Stimulated activated CD4-positive, alpha-beta T cell treated with anti-CD3 and anti-CD28 coated beads, Interleukin-15, amount 100 ng/mL, for 24 hours (primary cell): ENCODE measurements around the gene TSHZ2.
"Not testable (repeated sequence)": the region's sequence is repeated elsewhere in the genome, so short reads cannot be mapped to it uniquely, and the experiment has no call there.

Experiments
- DNase-seq: peaks from one replicate; pipeline ENCODE4 v3.0.0-alpha.2; 2020

TSHZ2 gene

GRCh38 chr20:53438368-53438767 lies 466.2 kb downstream of the TSHZ2 start:
- no peak for DNase-seq

- DNase-seq = no peak
Measured at GRCh38 chr20:53439046-53439445, 466.9 kb downstream of the TSHZ2 start.

- DNase-seq = no peak
Measured at GRCh38 chr20:53439616-53440015, 467.5 kb downstream of the TSHZ2 start.

- DNase-seq = no peak
Measured at GRCh38 chr20:53444401-53445149, 472.4 kb downstream of the TSHZ2 start.

GRCh38 chr20:53445321-53445731 lies 473.2 kb downstream of the TSHZ2 start:
- DNase-seq = no peak

GRCh38 chr20:53445932-53446331 lies 473.8 kb downstream of the TSHZ2 start:
- no peak for DNase-seq

- no peak for DNase-seq
Measured at GRCh38 chr20:53447316-53447715, 475.2 kb downstream of the TSHZ2 start.

- DNase-seq = no peak
Measured at GRCh38 chr20:53448426-53448825, 476.3 kb downstream of the TSHZ2 start.

GRCh38 chr20:53448875-53449274 lies 476.7 kb downstream of the TSHZ2 start:
- no peak for DNase-seq

- DNase-seq = no peak
Measured at GRCh38 chr20:53453076-53453475, 480.9 kb downstream of the TSHZ2 start.

GRCh38 chr20:53454675-53455276 lies 482.6 kb downstream of the TSHZ2 start:
- DNase-seq = no peak

- no peak for DNase-seq
Measured at GRCh38 chr20:53463101-53463972, 491.2 kb downstream of the TSHZ2 start.

- no peak for DNase-seq
Measured at GRCh38 chr20:53466279-53466678, 494.1 kb downstream of the TSHZ2 start.

GRCh38 chr20:53468587-53468986 lies 496.4 kb downstream of the TSHZ2 start:
- DNase-seq = no peak

- not testable (repeated sequence) for DNase-seq
Measured at GRCh38 chr20:53472859-53473258, 500.7 kb downstream of the TSHZ2 start.

GRCh38 chr20:53480913-53481312 lies 508.8 kb downstream of the TSHZ2 start:
- no peak for DNase-seq

- DNase-seq = no peak
Measured at GRCh38 chr20:53487461-53488200, 515.5 kb downstream of the TSHZ2 start.

GRCh38 chr20:53488775-53489272 lies 516.7 kb downstream of the TSHZ2 start:
- no peak for DNase-seq

- DNase-seq = no peak
Measured at GRCh38 chr20:53489528-53489927, 517.4 kb downstream of the TSHZ2 start.

- DNase-seq = no peak
Measured at GRCh38 chr20:53490620-53491019, 518.5 kb downstream of the TSHZ2 start.

GRCh38 chr20:53491462-53491861 lies 519.3 kb downstream of the TSHZ2 start:
- DNase-seq = no peak

- DNase-seq = no peak
Measured at GRCh38 chr20:53492212-53492611, 520.1 kb downstream of the TSHZ2 start.
